Left ventricle myocardium superior (tissue), 1 donor: ENCODE data around the gene MTHFD2L. TPM values are rescaled to one million over a fixed set of nuclear protein-coding genes. Genes with fewer than 3 reads are reported as not detected.

Source experiments
- ATAC-seq: fragments of 200-7000 bp; cut with Tn5 transposase; one replicate; pipeline ENCODE4 v1.9.1; 2020; ENCODE audit warnings: mild to moderate bottlenecking, moderate library complexity
- DNase-seq: peaks from one replicate; pipeline ENCODE4 v3.0.0-alpha.2; 2020
- intact Hi-C: fragments of 100-400 bp; cut with micrococcal nuclease; formaldehyde crosslinking; loops from one replicate; pipeline ENCODE4 v1.11.0; 2022
- long read RNA-seq: library from polyadenylated mRNA; unstranded; transcript quantifications from one replicate; pipeline ENCODE4 v2.0.0, GENCODE V29; 2021
- total RNA-seq: library from RNA; stranded (reverse); fragmentation: NEBNext Ultra II Directional; extraction: Animal tissue kit (Norgen Biotek cat#: 25700); gene quantifications from one replicate; pipeline ENCODE4 v1.2.1, GENCODE V29; 2021
- donor health status: DM: no; HTN: yes; CAD: no; lungs with severe emphysema.

The MTHFD2L gene
- 8.5 TPM for total RNA-seq
- long read RNA-seq, transcript MTHFD2L-208 (2 exons, 2,363 nt): minor isoform, 7 of 21 reads
- long read RNA-seq, transcript MTHFD2L-203 (8 exons, 2,354 nt): major isoform, 8 of 21 reads
- long read RNA-seq, partial matches to known transcripts: 0 of 21 reads
- long read RNA-seq, other reads (novel, unspliced or antisense): 5 of 21 reads

DNA sequence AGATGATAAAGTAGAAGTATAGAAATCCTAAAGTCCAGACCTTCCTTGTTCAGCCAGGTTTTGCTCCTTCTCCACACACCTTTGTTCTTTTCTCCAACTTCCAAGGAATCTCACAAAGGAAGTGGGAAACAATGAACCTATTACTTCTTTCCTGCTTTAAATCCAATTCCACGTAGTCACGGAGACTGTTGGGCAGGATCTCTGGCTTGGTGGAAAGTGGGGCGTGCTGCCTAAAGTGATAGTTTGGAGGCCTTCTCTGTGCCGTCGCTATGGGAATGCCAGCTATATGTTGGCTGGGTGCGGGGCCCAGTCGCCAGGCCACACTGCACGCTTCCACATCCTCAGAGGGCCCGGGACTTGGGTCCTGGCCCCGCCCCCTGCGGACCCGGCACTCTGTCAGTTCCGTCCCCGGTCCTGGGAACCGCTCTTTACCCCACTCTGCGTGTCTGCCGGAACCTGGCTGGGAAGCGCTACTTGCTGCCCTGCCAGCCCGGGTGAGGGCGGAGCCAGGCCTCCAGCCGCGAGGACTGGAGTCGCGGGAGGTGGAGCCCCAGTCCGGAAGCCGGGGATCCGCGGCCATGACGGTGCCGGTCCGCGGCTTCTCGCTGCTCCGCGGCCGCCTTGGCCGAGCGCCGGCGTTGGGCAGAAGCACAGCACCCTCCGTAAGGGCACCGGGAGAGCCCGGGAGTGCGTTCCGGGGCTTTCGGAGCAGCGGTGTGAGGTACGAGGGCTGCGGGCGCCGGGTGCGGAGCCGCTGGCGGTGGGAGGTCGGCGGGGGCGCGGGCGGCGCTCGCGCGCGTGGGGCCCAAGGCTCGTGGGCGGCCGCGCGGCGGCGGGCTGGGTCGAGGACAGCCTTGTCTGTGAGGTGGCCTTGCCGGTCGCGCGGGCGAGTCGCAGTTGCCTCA is at the start of gene MTHFD2L:
TSS of gene MTHFD2L (plus strand) at position 558 of the 905 bp plus-strand sequence. CDS start at position 579, 21 bp downstream.
- intact Hi-C loops: no loop called here
- DNase-seq: peak; percentile 97
- ATAC-seq: peak; percentile 99

DNA sequence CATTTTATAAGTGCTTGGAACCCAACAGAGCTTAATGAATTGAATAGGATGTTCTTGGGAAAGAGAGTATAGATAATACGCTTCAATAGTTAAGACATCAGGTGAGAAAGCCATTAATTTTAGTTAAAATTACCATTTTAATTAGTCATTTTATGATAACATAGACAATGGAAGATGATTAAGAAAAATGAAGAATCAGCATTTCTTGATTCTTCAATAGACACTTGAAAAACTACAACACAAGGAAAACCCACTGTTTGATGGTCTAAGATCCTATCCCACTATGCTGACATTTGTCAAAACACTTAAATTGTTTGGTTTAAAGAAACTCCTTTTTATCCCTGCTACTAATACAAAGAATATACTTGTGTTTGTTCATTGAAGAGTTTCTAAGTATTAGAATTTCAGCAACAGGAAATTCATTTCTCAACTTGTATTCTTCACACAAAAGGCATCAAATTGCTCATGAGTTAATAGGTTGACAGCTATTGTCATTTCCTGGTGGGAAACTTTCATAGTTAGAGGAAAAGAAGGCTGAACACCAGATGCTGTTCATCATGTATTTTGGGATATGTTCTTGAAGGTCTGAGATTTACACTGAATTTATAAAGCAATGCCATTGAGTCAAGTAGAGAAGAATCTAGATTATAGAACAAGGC is 49.3 kb upstream of the MTHFD2L start:
- DNase-seq: no peak
- no peak for ATAC-seq
- intact Hi-C loops: no loop called here

DNA sequence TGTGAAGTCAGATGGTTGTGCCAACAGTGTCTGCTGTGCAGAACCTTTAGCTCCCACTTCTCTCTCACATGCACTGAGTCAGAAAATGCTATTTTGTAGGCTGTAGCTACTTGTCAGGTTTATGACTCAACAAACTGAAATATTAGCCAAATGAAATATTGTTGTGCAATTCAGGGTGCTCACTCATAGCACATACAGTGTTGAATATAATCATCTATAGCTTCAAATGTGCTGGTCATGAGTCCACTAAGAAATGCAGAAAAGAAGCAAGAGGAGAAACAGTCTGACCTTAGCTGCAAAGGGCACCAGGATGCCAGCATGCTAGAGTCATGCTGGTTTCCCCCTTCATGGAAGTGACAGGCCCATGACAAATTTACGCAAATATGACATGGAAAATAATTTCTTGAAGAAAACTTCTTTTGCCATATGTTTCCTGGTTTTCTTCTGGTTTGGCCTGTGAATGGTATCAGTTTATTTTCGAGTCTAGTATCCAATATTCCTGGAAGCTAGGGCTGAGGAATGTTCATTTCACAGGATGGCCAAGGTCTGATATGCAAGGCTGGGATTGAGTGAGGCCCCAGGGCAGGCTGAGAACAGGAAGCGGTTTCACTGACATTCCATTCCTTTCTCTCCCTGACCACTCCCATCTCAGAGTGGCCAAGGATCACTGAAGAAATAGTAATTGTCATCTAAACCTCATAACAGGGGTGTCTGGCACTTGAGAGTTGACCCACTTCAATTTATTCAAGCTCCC is 48.6 kb upstream of the MTHFD2L start:
- intact Hi-C loops: no loop called here
- peak; percentile 90 for ATAC-seq
- peak; percentile 40 for DNase-seq

GRCh38 chr4:74109870-74110605 is 47.9 kb upstream of the MTHFD2L start:
- no peak for ATAC-seq
- no peak for DNase-seq
- intact Hi-C loops: no loop called here

DNA sequence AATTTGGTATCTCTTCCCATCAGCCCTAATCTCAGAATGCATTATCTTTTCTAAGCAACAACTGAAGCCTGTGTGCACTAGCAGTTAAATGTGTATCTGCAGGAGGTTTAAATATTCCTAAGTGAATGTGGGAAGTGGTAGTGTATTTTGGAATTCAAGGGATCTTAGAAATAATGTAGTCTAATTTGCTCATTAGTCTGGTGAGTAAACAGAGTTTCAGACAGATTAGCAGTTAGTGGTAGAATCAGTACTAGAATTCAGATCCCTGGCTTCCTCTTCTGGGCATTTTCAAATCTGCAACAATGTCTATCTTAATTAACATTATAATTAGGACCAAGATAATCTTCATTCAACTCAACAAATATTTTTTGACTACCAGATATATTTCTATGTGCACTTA is 47.2 kb upstream of the MTHFD2L start:
- intact Hi-C loops: no loop called here
- DNase-seq: no peak
- ATAC-seq: no peak

- DNase-seq (no peak), ATAC-seq (no peak)
- intact Hi-C loops: no loop called here
These were observed 46.5 kb upstream of the MTHFD2L start for GRCh38 chr4:74111306-74111975.

- ATAC-seq (peak; percentile 62), DNase-seq (no peak)
- intact Hi-C loops: no loop called here
These were observed 45.9 kb upstream of the MTHFD2L start for GRCh38 chr4:74111990-74112389.

- no peak for ATAC-seq
- intact Hi-C loops: no loop called here
These were observed 45.4 kb upstream of the MTHFD2L start for GRCh38 chr4:74112399-74113105.

DNA sequence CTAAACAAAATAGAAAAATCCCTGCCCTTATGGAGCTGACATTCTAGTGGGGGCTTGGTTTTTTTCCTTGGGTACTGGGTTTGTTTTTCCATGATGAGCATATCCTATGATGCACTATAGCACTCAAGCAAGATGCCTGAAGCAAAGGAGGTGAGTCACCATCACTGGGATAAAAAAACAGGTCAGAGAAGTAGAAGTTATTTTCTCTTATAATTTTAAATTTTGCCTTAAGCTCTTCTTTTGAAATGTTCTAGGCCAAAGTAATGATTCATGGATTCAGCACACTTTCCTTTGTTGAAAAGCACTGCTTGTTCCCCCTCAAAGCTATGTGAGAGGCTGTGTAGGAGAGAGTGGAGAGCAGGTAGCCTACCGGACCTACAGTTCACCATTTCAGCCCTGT is 43.7 kb upstream of the MTHFD2L start:
- no peak for ATAC-seq
- DNase-seq: no peak
- intact Hi-C loops: no loop called here

More at GRCh38 chr4:74112399-74113105, 45.4 kb upstream of the MTHFD2L start:
- DNase-seq: peak; percentile 26

GRCh38 chr4:74117024-74117534 is 40.8 kb upstream of the MTHFD2L start:
- intact Hi-C loops: no loop called here
- DNase-seq (peak; percentile 31), ATAC-seq (peak; percentile 97)

- ATAC-seq (no peak), DNase-seq (no peak)
- intact Hi-C loops: no loop called here
These were observed 39.1 kb upstream of the MTHFD2L start for GRCh38 chr4:74118600-74119338.

DNA sequence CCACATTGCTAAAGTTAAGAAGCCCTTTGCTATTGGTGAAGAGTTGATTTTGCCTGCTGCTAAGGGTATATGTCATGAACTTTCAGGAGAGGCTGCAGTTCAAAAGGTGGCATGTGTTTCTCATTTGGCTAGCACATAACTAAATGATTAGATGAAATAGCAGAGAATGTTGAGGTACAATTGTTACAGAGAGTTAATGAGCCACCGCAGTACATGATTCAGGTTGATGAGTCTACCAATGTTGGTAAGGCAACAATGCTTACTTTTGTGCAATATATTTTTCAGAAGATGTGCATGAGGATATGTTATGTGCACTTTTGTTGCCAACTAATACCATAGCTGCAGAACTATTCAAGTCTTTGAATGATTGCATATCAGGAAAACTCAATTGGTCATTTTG is 37.8 kb upstream of the MTHFD2L start:
- DNase-seq: no peak
- intact Hi-C loops: no loop called here
- ATAC-seq: no peak

DNA sequence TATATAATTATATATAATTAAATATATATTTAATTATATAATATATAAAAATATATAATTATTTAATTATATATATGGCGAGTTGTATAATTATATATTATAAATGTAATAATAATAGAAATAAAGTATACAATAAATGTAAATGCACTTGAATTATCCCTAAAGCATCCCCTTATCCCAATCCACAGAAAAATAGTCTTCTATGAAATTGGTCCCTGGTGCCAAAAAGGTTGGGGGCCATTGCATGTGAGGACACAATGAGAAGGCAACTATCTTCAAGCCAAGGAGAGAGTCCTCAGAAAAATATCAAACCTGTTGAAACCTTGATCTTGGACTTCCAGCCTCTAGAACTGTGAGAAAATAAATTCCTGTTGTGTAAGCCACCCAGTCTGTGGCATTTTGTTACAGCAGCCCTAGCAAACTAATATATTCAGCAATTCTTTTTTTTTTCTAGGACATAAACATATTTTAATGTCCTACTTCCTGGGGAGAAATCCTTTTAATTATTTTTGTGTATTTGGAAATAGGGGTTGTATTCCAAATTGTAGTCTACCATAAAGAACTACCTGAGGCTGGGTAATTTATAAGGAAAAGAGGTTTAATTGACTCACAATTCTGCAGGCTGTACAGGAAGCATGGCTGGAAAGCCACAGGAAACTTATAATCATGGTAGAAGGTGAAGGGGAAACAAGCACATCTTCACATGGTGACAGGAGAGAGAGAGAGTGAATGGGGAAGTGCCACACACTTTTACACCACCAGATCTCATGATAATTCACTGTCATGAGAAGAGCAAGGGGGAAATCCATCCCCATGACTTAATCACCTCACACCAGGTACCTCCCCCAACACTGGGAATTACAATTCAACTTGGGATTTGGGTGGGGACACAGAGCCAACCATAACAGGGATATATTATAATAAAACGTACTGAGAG is 36.0 kb upstream of the MTHFD2L start:
- intact Hi-C loops: no loop called here
- no peak for ATAC-seq

GRCh38 chr4:74123065-74123728 is 34.7 kb upstream of the MTHFD2L start:
- DNase-seq (no peak), ATAC-seq (peak; percentile 83)
- intact Hi-C loops: no loop called here

More for the DNA sequence above, 36.0 kb upstream of the MTHFD2L start:
- no peak for DNase-seq

DNA sequence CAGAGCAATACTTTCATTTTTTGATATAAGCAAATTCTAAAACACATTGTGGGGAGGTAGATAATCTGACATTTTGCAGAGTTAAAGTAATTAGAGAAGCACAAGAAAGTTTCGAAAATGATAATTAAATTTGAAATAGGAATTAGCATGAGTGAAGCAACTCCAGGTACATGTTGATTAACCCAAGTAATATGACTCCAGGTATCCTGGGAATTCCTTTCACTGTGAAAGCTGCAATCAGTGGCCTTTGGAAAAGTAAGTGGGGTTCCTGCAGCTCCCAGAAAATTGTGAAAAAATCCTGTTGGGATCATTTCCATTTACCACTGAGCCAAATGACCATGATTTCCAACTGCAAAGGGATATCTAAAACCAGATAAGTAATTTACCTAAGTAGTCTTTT is 32.9 kb upstream of the MTHFD2L start:
- ATAC-seq: no peak
- intact Hi-C loops: no loop called here
- no peak for DNase-seq
